NCI-H2196 (cell line): Measurements from ENCODE around the gene ITPR1.

Experiments used
- DNase-seq: peaks from one replicate; lab custom pipeline; 2025; ENCODE audit not compliant: unreplicated experiment; lab: John Stamatoyannopoulos, UW

The ITPR1 gene

GRCh38 chr3:4820296-4821121, 327.4 kb downstream of the ITPR1 start:
- no peak for DNase-seq

- no peak for DNase-seq
Measured at GRCh38 chr3:4821338-4821737, 328.2 kb downstream of the ITPR1 start.

DNA sequence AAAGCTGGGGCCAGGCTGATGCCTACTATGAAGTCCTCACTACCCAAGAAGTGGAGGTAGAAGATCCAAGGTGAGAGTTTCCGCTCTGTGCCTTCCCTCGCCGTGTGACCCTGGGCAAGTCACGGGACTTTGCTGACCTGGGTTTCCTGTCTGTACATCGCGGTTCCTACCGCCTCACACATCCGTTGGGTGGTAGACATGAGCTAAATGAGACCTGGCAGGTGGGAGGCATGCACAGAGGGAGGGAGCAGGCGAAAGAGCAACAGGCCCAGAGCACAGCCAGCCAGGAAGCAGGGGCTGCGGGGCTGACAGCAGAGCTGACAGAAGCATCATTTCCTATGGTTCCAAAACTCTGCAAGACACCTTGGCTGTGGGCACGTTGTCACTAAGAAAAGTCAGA, 328.8 kb downstream of the ITPR1 start:
- no peak for DNase-seq

DNA sequence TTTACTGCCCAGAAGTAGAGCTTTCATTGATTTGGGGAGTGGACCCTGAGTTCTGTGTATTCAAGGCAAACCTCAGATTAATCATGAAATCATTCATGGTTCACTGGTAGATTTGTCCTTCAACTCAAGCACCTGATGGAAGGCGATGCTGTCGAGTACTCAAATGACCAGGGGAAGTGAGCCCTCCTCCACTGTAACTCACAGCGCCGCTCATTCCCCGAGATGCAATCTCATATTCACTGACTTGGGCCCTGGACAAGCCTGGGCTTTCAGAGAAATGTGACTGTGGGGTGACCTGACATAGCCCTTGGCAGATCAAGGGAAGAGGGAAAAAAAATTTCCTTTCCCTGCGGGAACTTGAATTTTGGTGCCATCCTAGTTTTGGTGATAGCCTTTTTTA, 329.4 kb downstream of the ITPR1 start:
- no peak for DNase-seq

DNA sequence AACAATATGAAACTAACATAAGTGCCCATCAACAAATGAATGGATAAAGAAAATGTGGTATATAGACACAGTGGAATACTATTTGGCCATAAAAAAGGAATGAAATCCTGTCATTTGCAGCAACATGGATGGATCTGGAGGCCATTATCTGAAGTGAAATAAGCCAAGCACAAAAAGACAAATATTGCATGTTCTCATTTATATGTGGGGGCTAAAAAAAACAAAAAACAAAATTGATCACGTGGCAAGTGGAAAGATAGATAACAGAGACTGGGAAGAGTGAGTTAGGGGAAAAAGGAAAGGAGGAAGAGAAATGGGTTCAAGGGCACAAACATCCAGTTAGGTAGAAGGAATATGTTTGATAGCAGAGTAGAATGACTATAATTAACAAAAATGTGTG, 330.2 kb downstream of the ITPR1 start:
- no peak for DNase-seq

DNA sequence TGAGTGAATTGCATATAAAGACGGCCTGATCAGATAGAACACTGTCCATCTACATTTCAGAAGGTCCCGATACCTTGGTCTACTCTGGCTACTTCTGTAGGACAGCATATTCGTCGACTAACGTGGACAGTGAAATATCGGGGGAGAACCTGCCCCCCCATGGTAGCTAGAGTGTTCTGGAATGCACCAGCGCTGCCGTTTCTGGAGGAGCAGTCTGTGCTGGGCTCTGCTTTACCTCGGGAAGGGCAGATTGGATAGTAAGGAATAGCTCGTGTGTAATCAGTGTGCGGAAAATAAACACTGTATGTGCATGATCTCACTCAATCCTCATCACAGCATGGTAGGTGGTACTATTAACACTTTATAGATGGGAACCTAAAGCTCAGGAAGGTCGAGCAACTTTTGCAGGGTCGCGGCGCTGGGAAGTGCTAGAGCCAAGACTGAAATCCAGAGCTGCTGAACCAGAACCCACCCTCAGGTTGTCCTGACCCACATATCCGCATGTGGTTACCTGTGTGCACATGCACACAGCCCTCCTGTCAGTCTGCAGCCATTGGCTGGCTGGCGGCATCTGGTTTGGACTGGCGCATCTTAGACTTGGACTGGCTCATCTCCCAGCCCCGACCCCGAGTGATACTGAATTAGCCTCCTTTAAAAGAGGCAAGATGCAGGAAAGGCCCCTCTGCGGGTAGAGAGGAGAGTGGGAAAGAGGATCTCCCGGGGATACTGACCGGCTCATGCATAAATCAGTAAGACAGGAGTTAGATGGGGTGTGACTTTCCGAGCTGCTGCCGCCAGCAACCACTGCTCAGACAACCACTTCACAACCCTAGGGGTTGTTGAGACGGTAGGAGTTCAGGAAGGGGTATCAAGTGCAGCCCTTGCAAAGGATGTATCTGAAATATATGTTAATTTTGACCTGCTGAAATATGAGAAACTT, 331.1 kb downstream of the ITPR1 start:
- no peak for DNase-seq

- no peak for DNase-seq
Measured at GRCh38 chr3:4824926-4825325, 331.8 kb downstream of the ITPR1 start.

- no peak for DNase-seq
Measured at GRCh38 chr3:4825436-4826236, 332.5 kb downstream of the ITPR1 start.

DNA sequence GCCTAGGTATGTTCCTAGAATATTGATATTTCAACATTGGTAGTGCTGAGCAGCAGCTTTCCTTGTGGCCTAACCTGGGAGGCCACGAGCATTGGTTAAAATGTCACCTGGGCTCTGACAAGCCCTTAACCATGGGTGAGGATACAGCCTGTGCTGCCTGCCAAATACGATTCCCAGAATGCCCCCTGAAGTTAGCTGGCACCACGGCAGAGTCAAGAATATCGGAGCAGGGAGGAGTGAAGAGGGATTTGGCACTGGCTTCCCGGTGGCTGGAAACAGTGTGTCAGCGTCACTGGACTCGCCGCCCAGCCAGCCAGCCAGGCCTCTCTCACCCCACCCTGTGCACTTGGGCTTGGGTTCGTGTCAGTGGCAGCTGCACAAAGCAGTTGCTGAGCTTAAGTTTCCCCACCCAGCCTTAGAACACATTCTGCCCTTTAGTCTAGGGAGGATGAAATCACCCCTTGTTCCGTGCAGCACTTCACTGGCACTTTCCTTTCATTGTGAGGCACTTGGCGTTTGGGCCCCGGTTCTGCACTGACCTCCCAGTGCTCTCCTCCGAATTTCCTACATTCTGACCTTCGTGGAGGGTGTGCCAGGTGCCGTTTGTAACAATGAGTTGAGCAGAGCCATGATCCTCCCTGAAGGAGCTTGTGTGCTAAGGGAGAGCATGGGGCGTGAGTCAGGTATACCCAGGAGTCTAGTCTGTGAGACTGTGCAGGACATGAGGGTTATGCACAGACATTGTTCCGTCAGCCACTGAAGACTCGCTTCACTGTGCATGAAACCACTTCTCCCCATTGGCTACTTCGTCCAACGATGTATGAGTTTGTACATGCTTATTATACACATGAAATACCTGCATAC, 333.3 kb downstream of the ITPR1 start:
- no peak for DNase-seq

GRCh38 chr3:4827767-4828166, 334.6 kb downstream of the ITPR1 start:
- DNase-seq = no peak

- no peak for DNase-seq
Measured at GRCh38 chr3:4828279-4829030, 335.3 kb downstream of the ITPR1 start.

DNA sequence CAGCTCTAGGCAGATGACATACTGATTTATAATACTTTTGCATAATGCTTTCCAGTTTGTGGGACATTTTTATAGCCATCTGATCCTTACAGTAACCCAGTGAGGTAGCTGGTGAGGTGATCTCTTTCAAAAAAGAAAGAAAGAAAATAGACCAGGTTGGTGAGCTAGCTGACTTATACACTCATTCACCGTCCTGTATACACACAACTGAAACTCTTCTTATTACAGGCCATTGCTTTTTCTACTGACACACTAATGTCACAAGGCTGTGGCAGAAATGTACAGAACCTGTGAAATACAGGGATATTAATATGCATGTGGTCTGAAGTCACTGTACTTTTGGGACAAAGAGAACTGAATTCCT, 335.9 kb downstream of the ITPR1 start:
- no peak for DNase-seq

DNA sequence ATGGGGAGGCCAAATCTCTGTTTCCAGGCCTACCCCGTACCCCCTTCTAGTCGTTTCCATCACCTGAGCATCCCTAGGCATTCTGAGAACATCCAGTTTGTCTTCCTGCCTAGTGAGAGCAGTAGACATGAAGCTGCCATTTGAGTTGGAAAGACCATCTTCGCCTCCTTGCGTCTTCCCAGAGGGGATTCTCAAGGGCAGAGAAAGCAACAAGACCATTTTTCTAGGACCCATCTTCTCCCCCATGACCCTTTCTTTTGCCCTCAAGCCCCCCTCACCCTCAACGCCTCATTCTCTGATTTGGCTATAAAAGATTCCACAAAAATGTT, 337.4 kb downstream of the ITPR1 start:
- DNase-seq = no peak

DNA sequence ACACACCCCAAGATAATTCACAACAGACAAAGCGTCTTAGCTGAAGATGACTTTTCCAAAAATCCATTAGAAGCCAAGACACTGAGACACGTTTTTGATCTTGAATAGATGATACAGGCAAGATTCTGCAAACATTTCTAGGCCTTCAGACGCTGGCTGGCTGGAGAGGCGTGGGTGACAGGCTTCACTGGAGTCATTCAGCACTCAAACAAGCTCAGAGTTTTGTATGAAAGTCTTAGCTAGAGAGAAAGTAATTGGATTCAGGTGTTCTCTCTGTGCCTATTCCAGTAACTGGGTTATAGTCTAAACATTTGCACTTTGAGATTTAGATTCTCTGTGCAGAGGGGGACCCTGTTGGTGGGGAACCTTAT, 338.4 kb downstream of the ITPR1 start:
- DNase-seq = no peak

DNA sequence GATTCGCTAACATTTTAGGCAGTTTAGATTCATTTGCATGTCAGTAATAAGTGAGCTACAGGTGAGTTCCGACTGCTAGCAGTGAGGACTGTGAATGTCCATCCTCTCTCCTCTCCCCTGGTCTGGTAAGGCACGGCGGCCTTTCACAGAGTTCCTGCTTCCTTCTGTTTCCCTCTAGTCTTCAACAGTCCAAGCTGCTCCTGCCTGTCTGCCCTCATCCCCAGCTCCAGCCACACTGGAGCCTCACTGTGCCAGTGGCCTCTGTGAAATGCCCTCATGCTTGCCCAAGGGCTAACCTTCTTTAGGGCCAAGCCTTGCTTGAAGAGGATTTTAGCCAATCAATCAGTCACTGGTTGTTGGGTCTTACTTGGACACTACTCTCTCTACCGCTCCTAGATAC, 340.3 kb downstream of the ITPR1 start:
- DNase-seq = no peak

- DNase-seq = no peak
Measured at GRCh38 chr3:4834403-4834866, 341.3 kb downstream of the ITPR1 start.

- no peak for DNase-seq
Measured at GRCh38 chr3:4835616-4836043, 342.5 kb downstream of the ITPR1 start.

GRCh38 chr3:4836516-4836915, 343.4 kb downstream of the ITPR1 start:
- no peak for DNase-seq

- no peak for DNase-seq
Measured at GRCh38 chr3:4837374-4837930, 344.3 kb downstream of the ITPR1 start.
